Activated gamma-delta T cell treated with Interleukin-2 at 50 U/mL for 16 hours (primary cell): ENCODE results near the gene GSKIP.
A peak's percentile ranks its signal among the peaks of the same experiment; 100 is the strongest.
"Not testable (repeated sequence)": the region's sequence is repeated elsewhere in the genome, so short reads cannot be mapped to it uniquely, and the experiment has no call there.

Source experiments
- DNase-seq: peaks from one replicate; pipeline ENCODE4 v3.0.0-alpha.2; 2020

Gene GSKIP, protein sequence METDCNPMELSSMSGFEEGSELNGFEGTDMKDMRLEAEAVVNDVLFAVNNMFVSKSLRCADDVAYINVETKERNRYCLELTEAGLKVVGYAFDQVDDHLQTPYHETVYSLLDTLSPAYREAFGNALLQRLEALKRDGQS

DNA sequence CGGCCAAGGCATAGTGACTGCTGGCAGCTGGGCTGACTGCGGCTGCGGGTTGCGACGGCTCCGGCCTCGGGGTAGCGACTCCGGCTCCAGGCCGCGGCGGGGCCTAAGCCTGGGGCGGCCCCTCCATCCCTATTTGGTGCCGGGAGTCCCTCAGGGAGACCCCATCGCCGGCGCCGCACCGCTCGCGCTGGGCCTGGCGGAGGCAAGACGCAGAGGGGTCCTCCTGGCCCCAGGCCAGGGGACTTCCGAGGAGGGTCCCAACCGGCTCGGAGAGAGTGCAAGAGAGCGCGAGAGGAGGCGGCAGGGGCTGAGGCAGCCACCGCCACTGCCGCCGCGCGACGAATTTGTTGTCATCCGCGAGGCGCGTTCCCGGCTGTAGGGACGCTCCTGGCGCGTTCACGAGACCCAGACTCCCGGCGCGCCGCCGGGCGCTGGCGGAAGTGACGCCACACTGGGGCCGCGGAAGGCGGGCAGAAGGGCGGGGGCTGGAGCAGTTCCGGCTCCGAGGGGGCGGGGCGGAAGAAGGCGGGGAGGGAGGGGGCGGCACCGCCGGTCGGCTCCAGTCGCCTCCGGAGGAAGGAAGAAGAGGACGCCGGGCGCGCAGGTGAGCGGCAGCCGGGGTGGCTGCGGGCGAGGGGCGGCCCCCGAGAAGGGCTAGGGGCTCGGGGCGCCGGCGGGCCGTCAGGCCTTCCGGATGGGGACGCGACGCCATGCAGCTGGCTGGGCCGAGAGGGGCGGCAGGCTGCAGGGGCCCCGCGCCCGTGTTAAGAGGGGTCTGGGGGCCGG, at the start of gene GSKIP, which contains the start of gene ATG2B:
Gene GSKIP (plus strand): TSS at position 562 of the 786 bp plus-strand sequence. CDS start 18,722 bp downstream, outside the sequence.
Gene ATG2B (minus strand): TSS at position 377 of the 786 bp plus-strand sequence. CDS start 365 bp downstream, at position 12.
- peak; percentile 97 for DNase-seq

DNA sequence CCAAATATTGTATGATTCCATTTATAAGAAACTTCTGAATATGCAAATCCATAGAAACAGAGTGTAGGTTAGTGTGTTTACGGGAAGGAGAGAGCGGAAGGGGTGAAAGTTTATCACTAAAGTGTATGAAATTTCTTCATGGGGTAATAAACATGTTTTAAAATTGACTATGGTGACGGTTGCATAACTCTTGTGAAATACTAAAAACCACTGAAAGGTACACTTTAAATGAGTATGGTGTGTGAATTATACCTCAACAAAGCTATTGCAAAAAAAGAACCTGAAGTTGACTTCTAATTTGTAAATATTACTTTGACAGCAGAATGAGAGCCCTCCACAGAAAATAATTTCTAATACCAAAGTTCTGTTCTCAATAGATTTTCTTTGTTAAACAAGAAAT, 47.2 kb upstream of the GSKIP start:
- DNase-seq: no peak

DNA sequence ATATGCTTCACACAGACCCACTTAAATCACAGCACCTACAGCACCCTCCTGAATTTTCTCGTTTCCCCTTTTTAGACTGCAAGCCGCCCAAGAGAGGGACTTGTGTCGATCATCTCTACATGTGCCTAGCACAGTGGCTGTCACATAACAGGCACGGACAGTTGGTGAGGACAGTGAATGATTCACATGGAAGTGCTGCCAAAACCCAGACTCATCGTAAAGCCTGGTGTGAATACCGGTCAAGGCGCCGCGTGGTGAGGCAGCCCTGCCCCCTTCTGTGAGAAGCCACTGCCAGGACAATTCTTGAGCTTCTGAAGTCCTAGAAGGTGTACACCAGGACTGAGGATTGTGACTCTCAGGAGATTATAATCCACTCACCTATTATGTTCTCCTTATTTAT, 44.5 kb upstream of the GSKIP start:
- no peak for DNase-seq

DNA sequence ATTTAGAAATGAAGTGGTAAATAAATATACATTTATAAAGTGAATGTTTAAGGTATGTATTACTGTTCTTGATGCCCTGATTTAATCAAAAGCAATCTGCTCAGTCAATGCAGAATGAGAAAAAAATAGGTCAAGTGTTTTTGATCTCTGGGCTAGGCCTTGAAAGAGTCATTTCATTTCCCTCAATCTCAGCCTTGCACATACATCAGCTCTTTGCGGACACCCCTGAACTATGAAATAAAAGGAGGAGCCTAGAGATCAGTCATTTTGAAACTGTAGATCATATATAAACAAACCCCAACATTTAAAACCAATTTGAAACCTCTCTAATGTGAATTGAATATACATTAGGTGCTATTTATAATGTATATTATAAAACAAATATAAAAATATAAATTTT, 42.7 kb upstream of the GSKIP start:
- DNase-seq: no peak

DNA sequence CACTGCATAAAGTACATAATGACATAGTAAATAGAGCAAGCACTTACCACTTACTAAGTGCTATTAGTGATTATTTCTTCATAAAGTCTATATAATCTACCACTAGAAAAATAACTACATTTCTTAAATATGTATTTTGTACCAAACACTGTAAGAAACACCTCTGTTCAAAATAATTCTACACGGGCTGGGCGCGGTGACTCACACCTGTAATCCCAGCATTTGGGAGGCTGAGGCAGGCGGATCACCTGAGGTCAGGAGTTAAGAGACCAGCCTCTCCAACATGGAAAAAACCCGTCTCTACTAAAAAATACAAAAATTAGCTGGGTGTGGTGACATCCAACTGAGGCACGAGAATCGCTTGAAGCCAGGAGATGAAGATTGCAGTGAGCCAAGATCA, 39.1 kb upstream of the GSKIP start:
- no peak for DNase-seq

DNA sequence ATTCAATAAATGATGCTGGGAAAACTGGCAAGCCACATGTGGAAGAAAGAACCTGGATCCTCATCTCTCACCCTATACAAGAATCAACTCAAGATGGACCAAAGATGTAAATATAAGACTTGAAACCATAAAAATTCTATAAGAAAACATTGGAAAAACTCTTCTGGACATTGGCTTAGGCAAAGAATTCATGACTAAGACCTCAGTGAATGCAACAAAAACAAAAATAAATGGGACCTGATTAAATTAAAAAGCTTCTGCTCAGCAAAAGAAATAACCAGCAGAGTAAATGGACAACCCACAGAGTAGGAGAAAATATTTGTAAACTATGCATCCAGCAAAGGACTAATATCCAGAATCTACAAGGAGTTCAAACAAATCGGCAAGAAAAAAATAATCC, 24.8 kb upstream of the GSKIP start:
- DNase-seq: no peak

DNA sequence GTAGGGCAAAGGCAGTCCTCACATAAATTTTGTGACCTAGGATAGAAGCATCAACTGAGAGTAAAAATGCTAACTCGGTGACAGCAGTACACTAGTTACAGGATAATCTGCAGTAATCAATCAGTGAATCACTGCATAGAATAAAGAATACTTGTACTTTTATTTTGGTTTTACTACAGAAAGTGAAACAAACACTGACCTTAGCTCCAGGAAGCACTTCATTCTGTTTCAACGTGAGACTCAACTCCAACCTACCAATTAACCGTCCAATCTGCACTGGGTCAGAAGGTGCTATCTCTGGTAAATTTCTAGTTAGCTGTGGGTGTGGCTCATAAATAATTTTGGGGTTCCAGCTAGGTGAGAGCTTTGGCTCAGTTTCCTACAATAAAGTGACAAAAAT, 22.0 kb upstream of the GSKIP start:
- DNase-seq: no peak

DNA sequence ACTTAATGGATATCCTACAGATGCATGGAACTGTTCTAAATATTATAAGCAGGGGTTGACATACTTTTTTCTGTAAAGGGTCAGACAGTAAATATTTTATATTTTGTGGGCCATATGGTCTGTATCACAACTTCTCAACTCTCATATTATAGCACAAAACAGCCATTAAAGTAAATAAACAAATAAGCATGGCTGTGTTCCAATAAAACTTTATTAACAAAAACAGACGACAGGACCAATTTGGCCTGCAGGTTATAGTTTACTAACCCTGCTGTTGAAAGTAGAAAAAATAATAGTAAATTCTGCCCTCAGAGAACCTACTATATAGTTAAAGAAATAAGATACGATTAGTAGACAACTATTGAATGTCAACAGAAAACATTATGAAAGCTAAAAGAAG, 17.7 kb upstream of the GSKIP start:
- DNase-seq: no peak

DNA sequence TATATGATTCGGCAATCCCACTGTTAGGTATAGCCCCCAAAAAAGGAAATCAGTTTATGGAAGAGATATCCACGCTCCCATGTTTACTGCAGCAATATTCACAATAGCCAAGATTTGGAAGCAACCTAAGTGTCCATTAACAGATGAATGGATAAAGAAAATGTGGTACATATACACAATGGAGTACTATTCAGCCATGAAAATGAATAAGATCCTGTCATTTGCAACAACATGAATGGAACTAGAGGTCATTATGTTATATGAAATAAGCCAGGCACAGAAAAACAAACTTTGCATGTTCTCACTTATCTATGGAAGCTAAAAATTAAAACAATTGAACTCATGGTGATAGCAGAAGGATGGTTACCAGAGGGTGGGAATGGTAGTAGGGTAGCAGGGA, 15.4 kb upstream of the GSKIP start:
- not testable (repeated sequence) for DNase-seq

DNA sequence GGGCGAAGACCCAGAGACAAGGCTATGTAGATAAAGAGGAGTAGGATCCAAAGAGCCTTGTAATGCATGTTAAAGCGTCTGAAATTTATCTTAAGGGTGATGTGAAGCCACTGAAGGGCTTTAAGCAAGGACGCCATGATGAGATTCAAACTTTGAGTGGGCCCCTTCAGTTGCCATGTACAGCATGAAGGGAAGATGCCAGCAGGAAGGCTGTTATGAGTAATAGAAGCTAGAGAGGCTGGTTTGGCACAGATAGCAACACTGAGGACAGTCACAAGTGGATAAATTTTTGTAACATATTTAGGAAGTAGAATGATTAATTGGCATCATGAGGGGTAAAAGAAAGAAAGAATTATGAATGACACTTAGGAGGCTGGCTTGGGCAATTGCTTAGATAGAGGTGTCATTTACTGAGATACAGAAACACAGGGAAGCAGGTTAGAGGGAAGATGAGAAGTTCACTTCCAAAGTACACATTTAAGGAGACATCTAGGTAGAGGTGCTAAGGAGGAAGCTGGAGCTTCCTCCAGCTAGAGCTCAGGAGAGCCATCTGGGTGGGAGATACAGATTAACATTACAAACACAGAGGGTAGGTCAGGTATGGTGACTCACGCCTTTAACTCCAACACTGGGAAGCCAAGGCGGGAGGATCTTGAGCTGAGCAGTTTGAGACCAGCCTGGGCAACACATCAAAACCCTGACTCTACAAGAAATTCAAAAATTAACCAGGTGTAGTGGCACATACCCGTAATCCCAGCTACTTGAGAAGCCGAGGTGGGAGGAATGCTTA, 13.8 kb upstream of the GSKIP start:
- DNase-seq: no peak

DNA sequence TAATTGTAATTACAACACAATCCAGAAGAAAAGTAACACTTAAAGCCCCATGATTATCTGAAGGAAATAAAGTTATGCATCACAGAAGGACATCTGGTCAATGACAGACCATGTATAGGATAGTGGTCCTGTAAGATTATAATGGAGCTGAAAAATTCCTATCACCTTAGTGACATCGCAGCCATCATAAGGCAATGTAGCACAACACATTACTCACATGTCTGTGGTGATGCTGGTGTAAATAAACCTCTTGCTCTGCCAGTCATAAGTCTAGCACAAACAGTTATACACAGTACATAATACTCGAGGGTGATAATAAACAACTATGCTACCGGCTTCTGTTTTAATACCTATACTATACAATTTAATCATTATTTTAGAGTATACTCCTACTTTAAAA, 11.3 kb upstream of the GSKIP start:
- no peak for DNase-seq

DNA sequence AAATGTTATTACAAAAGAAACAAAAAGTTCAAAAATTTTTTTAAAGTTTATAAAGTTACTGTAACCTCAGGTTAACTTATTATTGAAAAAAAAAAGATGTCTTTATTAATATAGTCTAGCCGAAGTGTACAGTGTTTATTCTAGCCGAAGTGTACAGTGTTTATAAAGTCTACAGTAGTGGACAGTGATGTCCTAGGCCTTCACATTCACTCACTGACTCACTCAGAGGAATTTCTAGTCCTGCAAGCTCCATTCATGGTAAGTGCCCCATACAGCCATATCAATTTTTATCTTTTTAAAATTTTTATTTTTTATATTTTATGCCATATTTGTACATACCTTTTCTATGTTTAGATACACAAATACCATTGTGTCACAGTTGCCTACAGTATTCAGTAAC, 10.6 kb upstream of the GSKIP start:
- DNase-seq: no peak

DNA sequence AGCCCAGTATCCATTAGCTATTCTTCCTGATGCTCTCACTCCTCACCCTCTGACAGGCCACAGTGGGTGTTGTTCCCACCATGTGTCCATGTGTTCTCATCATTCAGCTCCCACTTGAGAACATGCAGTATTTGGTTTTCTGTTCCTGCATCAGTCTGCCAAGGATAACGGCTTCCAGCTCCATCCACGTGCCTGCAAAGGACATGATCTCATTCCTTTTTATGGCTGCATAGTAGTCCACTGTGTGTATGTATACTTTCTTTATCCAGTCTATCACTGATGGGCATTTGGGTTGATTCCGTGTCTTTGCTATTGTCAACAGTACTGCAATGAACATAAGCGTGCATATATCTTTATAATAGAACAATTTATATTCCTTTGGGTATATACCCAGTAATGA, 9.1 kb upstream of the GSKIP start:
- DNase-seq: no peak

DNA sequence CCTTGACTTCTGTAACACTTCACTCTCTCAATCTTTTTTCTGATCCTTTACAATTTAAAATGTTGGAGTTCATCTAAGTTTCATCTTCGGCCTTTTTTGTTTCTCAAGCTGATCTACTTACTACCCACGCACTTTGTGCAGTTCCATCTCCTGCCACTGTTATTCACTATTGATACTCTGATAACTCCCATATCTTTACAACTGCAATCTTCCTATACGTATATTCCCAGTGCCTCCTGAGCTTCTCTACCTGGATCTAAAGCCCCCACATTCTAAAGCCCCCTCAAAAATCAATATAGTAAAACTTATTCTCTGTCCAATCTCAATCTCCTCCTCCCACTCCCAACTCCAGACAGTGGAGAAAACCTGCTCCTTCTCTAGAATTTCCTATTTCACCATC, 6.1 kb upstream of the GSKIP start:
- no peak for DNase-seq

DNA sequence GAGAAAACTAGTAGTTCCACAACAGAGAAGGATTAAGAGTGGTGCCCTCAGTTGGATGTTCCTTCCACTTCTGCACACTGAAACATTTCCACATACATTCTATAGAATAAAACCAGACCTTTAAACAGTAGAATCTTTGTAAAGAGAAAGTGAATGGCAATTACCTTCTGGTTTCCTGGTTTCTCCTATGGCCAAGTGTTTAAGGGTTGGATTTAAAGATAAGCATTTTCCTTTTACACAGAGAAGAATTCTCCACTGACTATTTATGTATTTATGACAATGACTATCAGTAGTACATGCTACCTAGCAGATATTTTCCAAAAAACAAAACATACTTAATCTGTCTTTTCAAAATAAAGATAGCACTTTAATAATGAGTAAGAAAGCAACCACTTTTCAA, 3.4 kb upstream of the GSKIP start:
- no peak for DNase-seq

DNA sequence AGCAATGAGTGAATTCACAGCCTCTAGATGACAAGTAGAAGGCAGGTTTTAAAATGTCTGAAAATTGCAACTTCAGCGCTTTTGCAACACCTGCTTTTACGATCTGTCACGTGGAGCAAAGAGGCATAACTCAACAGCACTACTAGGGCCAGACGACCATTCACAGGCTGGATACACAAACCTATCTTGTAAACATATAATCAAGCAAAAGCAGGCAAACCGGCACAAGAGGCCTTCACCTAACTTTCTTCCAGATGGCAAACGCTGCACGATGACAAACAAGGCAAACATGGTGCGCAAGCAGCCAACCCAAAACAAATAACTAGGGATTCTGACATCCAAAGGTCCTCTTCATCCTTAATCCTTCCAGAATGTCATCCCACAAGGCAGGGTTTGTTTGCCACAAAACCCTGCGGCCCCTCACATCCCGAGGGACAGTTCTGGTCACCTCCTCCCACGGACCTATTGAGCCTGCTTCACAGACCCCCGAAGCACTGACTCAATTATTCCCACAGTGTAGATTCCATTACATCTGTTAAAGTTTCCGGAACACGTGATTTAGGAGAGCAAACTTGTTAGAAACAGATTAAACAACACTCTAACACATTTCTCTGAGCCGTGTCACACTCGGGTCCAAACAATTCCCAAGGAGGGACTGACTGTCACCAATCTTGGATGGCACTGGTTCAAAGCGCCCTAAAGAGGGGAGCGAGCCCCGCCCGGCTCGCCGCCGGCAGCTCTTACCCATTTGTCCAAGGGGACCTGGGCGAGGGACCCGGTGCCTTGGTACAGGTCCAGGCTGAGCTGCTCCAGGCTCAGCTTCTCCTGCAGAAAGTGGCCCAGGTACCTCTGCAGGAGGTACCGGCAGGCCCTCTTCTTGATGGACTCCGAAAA, 1.0 kb upstream of the GSKIP start:
- peak; percentile 36 for DNase-seq

DNA sequence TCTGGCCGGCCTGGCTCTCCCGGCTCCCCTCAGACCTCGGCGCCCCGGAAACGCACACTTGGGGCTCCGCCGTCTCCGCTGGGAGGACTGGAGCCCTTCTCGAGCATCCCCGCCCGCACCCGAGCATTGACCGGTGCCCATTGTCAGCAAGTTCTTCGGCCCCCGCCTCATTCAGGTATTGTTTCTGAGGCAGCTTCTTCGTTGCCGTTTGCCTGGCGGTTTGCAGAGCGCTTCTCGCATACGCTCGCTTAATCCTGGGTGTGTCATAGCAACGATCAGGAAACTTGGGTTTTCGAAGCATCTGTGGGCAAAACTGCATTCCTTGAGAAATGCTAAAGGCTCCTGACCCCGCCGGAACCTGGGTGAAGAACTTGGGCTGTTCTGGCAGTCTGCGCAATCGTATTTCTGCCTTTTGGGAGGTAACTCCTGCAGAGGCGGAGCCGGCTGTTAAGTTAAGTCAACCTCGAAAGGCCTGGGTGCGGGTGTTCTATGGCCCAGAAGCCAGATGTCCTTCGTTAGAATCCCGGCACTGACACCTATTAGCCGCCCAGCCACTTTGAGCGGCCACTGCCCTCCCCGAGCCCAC, 518 bp downstream of the GSKIP start:
- DNase-seq: peak; percentile 31

DNA sequence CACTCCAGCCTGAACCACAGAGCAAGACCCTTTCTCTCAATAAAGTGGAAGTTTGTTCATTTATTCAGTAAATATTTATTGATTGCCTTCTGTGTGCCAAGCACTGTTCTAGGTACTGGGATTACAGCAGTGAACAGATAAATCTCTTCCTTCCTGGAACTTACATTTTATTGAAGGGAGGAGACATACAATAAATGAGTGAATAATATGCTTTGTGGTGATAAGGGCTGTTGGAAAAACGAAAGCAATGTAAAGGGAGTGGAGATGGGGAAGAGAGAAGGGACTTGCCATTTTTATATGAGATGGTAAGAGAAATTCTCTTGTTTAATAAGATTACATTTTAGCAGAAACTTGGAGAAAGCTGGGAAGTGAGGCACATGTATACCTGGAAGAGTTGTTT, 1.6 kb downstream of the GSKIP start:
- DNase-seq: no peak

DNA sequence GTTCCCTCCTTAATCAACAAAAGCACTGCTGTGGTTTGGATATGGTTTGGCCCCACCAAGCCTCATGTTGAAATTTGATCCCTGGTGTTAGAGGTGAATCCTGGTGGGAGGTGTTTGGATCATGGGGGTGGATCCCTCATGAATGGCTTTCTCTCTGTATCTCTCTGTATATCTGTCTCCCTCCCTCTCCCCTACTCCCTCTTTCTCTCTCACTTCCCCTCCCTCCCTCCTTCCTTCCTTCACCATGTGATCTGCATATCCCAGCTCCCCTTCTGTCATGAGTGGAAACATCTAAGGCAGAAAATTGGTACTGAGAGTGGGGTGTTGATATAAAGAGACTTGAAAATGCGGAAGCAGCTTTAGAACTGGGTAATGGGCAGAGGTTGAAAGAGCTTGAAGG, 5.2 kb downstream of the GSKIP start:
- no peak for DNase-seq

DNA sequence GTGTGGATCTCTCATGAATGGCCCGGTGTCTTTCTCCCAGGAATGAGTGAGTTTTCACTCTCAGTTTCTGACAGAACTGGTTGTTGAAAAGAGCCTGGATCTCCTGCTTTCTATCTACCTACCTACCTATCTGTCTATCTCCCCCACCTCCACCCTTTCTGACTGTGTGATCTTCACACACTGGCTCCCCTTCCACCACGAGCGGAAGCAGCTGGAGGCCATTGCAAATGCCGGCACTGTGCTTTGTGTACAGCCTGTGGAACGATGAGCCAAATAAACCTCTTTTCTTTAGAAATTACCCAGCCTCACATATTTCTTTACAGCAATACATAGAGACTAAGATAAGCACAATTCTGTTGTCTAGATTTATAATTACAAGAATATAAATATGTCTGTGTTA, 7.2 kb downstream of the GSKIP start:
- no peak for DNase-seq

DNA sequence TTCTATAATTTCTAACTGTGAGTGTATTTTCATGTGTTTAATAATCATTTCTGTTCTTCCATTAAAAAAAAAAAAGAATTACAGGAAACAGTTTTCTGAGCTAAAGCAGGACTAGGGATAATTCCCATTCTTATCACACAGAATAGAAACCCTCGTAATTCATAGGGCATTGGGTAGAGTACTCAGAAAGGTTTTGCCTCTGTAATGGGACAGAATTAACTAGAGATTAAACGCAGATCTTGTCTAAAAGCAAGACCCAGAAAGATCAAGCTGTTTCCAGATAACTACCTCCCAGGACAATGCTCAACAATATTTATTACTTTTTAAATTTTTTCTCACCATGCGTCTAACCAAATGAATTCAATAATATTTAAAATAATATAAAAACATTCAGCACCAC, 10.2 kb downstream of the GSKIP start:
- DNase-seq: no peak

DNA sequence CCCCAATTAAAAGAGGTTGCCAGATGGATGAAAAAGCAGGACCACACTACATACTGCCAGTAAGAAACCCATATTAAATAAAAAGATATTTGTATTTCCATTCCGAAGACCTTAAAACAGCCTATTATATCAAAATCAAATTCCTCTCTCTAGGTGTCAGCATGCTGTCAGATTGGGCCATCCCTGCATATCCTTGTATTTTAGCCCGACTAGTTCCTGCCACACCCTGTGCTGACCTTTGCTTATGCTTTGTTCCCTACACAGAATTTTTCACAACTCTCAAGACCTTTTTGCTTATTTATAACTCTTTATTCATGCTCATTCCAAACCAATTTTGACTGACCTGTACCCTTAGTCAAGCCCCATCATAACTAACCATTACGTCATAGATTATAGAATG, 12.8 kb downstream of the GSKIP start:
- DNase-seq: no peak

DNA sequence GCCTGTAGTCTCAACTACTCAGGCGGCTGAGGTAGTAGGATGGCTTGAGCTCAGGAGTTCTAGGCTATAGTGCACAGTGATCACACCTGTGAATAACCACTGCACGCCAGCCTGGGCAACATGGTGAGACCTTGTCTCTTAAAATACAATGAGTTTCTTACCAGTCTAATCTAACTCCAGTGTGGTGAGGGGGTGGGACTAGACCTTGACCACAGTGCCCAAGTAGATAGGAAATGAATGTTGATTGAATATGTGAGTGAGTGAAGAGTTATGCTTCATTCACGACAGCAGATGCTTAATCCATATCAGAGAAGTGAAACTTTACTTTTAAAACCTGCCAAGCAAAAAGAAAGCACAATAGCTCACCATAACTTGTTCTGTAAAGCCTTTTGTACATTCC, 17.4 kb downstream of the GSKIP start:
- no peak for DNase-seq
